Activated CD8-positive, alpha-beta T cell treated with anti-CD3 and anti-CD28 coated beads, Interleukin-2, amount 10 ng/mL, durations not matched to agents 7 days and 5 days (primary cell): ENCODE data around the gene LONRF3. TPM values are rescaled to one million over a fixed set of nuclear protein-coding genes. Genes with fewer than 3 reads are reported as not detected.

Experiments
- ATAC-seq: fragments of 150-1000 bp; cut with Tn5 transposase; one replicate; pipeline ENCODE4 v1.10.0; 2021; ENCODE audit warnings: moderate library complexity
- CTCF ChIA-PET: fragments of 350-600 bp; sonication (Branson Sonifier 250); formaldehyde crosslinking; loops from one replicate; lab custom pipeline; 2021; ENCODE audit warnings: antibody characterized with exemption; lab: Charles Lee
- POLR2A ChIA-PET: fragments of 350-600 bp; sonication (Branson Sonifier 250); formaldehyde crosslinking; loops from one replicate; lab custom pipeline; 2021; ENCODE audit warnings: antibody characterized with exemption; lab: Charles Lee
- DNase-seq: peaks from one replicate; pipeline ENCODE4 v3.0.0-alpha.2; 2020
- H3K27ac Mint-ChIP-seq: one replicate; pipeline ENCODE4 v1.8.0; 2021; ENCODE audit warnings: mild to moderate bottlenecking, mixed read lengths
- H3K27me3 Mint-ChIP-seq: one replicate; pipeline ENCODE4 v1.8.0; 2021; ENCODE audit warnings: low read depth, mixed read lengths
- H3K36me3 Mint-ChIP-seq: one replicate; pipeline ENCODE4 v1.8.0; 2021; ENCODE audit warnings: low read depth, mixed read lengths
- H3K4me1 Mint-ChIP-seq: one replicate; pipeline ENCODE4 v1.8.0; 2021; ENCODE audit warnings: low read depth, mixed read lengths
- H3K4me3 Mint-ChIP-seq: one replicate; pipeline ENCODE4 v1.8.0; 2021; ENCODE audit warnings: mild to moderate bottlenecking, mixed read lengths
- H3K9me3 Mint-ChIP-seq: one replicate; pipeline ENCODE4 v1.8.0; 2022; ENCODE audit warnings: mixed read lengths; ENCODE audit not compliant: insufficient read depth
- total RNA-seq, 2 experiments: library from RNA; stranded (reverse); gene quantifications; one replicate each; pipeline ENCODE4 v1.2.3, GENCODE V29; 2021

LONRF3 gene
- total RNA-seq, 2 experiments from 2014 or later: 0.23 to 0.26 TPM

DNA sequence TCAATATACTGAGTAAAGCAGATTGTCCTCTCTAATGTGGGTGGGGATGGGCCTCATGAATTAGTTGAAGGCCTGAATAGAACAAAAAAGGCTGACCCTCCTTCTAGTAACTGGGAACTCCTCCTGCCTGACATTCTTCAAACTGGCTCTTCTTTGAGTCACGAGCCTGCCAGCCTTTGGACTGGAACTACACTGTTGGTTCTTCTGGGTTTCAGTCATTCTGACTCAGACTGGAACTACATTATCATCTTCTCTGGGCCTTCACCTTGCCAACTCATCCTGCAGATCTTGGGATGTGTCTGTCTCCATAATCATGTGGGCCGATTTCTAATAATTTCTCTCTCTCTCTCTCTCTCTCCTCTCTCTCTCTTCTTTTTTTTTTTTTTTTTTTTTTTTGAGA, 71.5 kb downstream of the LONRF3 start:
- ATAC-seq: no peak

DNA sequence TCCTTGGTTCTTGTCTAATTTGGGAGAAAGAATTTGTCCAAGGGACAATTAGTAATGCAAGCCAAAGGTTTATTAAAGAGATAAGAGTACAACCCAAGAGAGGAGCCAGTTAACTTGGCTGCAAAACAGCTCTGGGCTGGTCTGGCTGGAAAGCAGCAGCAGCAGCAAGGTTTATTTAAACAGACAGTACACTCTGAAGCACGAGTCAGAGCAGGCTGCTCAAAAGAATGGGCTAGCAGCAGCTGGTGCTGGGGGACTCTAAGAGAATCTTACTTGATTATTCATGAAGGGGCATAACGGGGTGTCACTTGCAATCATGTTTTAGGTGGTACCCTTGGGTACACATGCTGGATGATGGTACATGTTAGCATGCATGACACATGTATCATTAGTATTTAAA, 81.3 kb downstream of the LONRF3 start:
- POLR2A ChIA-PET: no interaction called here
- DNase-seq (no peak), ATAC-seq (no peak)
- H3K36me3 Mint-ChIP-seq: no peaks in the 10 kb centered on the region
- H3K27me3 Mint-ChIP-seq: peaks cover 2% of the 10 kb centered on the region
- H3K9me3 Mint-ChIP-seq: no peaks in the 10 kb centered on the region
- no peak overlapping the region for H3K4me3 Mint-ChIP-seq
- CTCF ChIA-PET: no interaction called here
- H3K4me1 Mint-ChIP-seq: no peaks in the 10 kb centered on the region
- H3K27ac Mint-ChIP-seq: no peak overlapping the region

More for the DNA sequence above, 71.5 kb downstream of the LONRF3 start:
- no peaks in the 10 kb centered on the region for H3K36me3 Mint-ChIP-seq
- no peak overlapping the region for H3K4me3 Mint-ChIP-seq
- ChIA-PET POLR2A (no interaction called here), CTCF (no interaction called here)
- no peaks in the 10 kb centered on the region for H3K9me3 Mint-ChIP-seq
- no peaks in the 10 kb centered on the region for H3K4me1 Mint-ChIP-seq
- DNase-seq: no peak
- no peak overlapping the region for H3K27ac Mint-ChIP-seq
- H3K27me3 Mint-ChIP-seq: no peaks in the 10 kb centered on the region

DNA sequence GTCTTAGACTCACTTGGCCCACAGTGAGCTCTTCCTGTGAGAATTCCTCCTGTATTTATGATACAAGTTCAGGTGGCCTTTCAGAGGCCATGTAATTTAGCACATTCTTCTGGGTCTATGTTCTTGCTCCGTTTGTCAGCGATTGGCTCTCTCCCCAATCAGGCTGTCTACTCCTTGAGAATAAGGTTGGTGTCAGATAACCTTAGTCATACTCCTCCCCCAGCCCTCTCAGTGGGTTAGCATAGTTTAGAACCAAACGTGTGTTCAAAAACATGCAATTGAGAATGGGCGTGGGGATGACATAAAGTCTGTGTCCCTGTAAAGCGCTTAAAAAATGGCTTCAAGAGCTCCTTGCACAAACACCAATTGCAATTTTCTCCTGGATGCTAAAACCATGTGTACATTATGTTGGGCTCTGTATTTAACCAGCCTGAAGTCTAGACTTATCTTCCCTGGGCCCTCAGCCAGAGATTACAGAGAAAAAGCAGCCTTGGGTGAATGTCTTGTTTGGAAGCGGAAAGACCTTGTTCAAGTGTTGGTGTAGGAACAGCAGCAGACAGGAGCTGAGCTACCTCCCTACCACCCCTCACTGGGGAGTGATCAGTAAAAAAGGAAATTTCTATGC, 88.4 kb downstream of the LONRF3 start:
- POLR2A ChIA-PET: no interaction called here
- H3K27ac Mint-ChIP-seq: no peak overlapping the region
- CTCF ChIA-PET: no interaction called here
- no peaks in the 10 kb centered on the region for H3K36me3 Mint-ChIP-seq
- no peaks in the 10 kb centered on the region for H3K4me1 Mint-ChIP-seq
- no peak for ATAC-seq
- peaks cover 12% of the 10 kb centered on the region for H3K27me3 Mint-ChIP-seq
- no peak for DNase-seq
- no peak overlapping the region for H3K4me3 Mint-ChIP-seq
- no peaks in the 10 kb centered on the region for H3K9me3 Mint-ChIP-seq

DNA sequence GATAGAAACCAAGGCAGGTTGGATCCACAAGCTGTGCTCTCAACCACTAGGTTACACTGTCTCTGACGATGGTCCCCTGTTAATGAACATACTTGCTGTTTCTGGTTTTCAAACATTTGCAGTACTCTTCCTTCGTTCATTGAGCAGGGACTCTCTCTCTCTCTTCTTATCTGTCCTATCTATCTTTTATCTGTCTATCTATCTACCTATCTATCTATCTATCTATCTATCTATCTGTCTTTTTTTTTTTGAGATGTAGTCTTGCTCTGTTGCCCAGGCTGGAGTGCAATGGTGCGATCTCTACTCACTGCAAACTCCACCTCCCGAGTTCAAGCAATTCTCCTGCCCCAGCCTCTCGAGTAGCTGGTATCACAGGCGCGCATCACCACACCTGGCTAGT, 89.0 kb downstream of the LONRF3 start:
- CTCF ChIA-PET: no interaction called here

DNA sequence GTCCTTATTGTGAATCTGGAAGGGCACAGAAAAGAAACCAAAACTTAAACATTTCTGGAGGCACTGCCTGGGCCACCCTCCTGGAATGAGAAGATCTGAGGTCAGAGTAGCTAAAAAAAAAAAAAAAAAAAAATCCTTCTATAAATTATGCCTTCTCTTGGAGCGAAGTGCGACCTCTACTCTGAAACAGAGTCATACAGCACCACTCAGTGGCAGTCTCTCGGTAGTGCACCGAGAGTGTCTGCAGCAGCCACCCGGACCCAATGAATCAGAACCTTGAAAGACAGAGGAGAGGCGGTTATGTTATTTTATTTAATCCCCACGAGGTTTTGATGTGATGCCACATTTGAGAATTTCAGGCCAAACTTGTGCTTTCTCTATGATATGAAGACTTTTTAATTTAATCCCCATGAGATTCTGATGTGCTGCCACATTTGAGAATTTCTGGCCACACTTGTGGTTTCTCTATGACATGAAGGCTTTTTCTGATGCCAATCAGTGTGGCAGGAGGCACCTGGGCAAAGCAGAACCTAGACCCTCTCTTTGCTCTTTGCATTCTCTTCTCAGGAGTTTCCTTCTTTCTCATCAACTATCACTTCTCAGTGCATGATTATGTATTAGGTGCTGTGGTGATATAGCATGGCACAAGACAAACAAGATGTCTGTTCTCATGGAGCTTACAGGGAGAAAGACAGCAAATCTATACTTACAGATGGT, 92.8 kb downstream of the LONRF3 start:
- peak; percentile 27 for DNase-seq
- H3K27ac Mint-ChIP-seq: no peak overlapping the region
- H3K4me3 Mint-ChIP-seq: no peak overlapping the region
- ATAC-seq: no peak
- no peaks in the 10 kb centered on the region for H3K27me3 Mint-ChIP-seq
- no peaks in the 10 kb centered on the region for H3K9me3 Mint-ChIP-seq
- H3K4me1 Mint-ChIP-seq: no peaks in the 10 kb centered on the region
- ChIA-PET CTCF (interaction anchor here (1.0 kb wide), 1 partner anchor 228 kb away, joined by 3 read pairs; no protein-coding TSS in a partner anchor), POLR2A (no interaction called here)
- H3K36me3 Mint-ChIP-seq: no peaks in the 10 kb centered on the region

More for the DNA sequence above, 89.0 kb downstream of the LONRF3 start:
- POLR2A ChIA-PET: no interaction called here
- H3K4me3 Mint-ChIP-seq: no peak overlapping the region
- no peaks in the 10 kb centered on the region for H3K36me3 Mint-ChIP-seq
- H3K27ac Mint-ChIP-seq: no peak overlapping the region
- no peaks in the 10 kb centered on the region for H3K4me1 Mint-ChIP-seq
- ATAC-seq (no peak), DNase-seq (no peak)
- H3K27me3 Mint-ChIP-seq: peaks cover 12% of the 10 kb centered on the region
- H3K9me3 Mint-ChIP-seq: no peaks in the 10 kb centered on the region

Other genes starting within 250 kb of the LONRF3 start
- under 1 TPM in 1 of 2 experiments, not detected in 1; 0.05 TPM for gene IL13RA1, start 247.0 kb upstream of the LONRF3 start, total RNA-seq
- not detected for gene ZCCHC12, start 150.8 kb upstream of the LONRF3 start, total RNA-seq
- not detected for gene CT47C1, start 98.4 kb downstream of the LONRF3 start, total RNA-seq
- not detected for gene KIAA1210, start 153.2 kb downstream of the LONRF3 start, total RNA-seq